Stomach (tissue), 9 donors: ENCODE data around the gene ZNFX1. TPM values are rescaled to one million over a fixed set of nuclear protein-coding genes. Genes with fewer than 3 reads are reported as not detected.

Source experiments
- DNase-seq, 2 donors: peaks; one replicate each; pipeline versions ENCODE4 v3.0.0 to v3.0.0-alpha.2; 2013 to 2019
- H3K27ac ChIP-seq, 5 donors: fragments of 200-600 bp in 4 of 5; sonication (generic) in 4 of 5; one replicate each; pipeline ENCODE4 v1.5.1; 2013 to 2019; ENCODE audit warnings: mild to moderate bottlenecking in 1 of 5, moderate library complexity in 1 of 5
- H3K27me3 ChIP-seq, 3 donors: fragments of 200-600 bp; sonication (generic); one replicate each; pipeline ENCODE4 v1.5.1; 2017 to 2019; ENCODE audit warnings: mixed run types in 1 of 3
- H3K36me3 ChIP-seq, 4 donors: fragments of 200-600 bp; sonication (generic); 1 replicate in 3 of 4; 2 replicates in 1 of 4; pipeline ENCODE4 v1.5.1; 2016 to 2019
- H3K4me1 ChIP-seq, 4 donors: fragments of 200-600 bp; sonication (generic); one replicate each; pipeline ENCODE4 v1.5.1; 2016 to 2019
- H3K4me3 ChIP-seq, 4 donors: fragments of 200-600 bp; sonication (generic) in 3 of 4; one replicate each; pipeline ENCODE4 v1.5.1; 2016 to 2019; ENCODE audit warnings: mild to moderate bottlenecking in 1 of 4
- H3K9me3 ChIP-seq, 4 donors: fragments of 200-600 bp; sonication (generic); one replicate each; pipeline ENCODE4 v1.5.1; 2016 to 2019
- EP300 ChIP-seq: sonication (generic); formaldehyde crosslinking; IDR thresholded peaks from one replicate; pipeline ENCODE4 v1.6.1; 2017; ENCODE audit warnings: antibody characterized with exemption
- POLR2A ChIP-seq, 4 donors: fragments of 450-650 bp; IDR thresholded peaks; one replicate each; pipeline ENCODE4 v1.6.1; 2016; ENCODE audit warnings: antibody characterized with exemption in 4 of 4, control low read depth in 2 of 4, mild to moderate bottlenecking in 1 of 4, moderate library complexity in 1 of 4
- POLR2AphosphoS5 ChIP-seq, 3 donors: sonication (generic); formaldehyde crosslinking; IDR thresholded peaks; one replicate each; pipeline ENCODE4 v1.6.1; 2016; ENCODE audit warnings: antibody characterized with exemption in 3 of 3
- WGBS, 5 donors: extraction: QIAGEN DNeasy Blood & Tissue Kit in 3 of 5; methylation state at CpG; one replicate each; pipeline versions ENCODE4 v1.1.5 to v1.1.7; 2013 to 2018; 5-methylcytosine and 5-hydroxymethylcytosine counted together
- intact Hi-C: fragments of 100-400 bp; cut with DNase I; formaldehyde crosslinking; loops from one replicate; pipeline ENCODE4 v1.15.1; 2023; ENCODE audit warnings: low total_unique reads
- polyA plus RNA-seq, 3 donors: library from polyadenylated mRNA; stranded (reverse); fragments of 200-250 nt; gene quantifications; one replicate each; pipeline ENCODE4 v1.2.3, GENCODE V29; 2013
- total RNA-seq, 5 donors: library from RNA; depleted of rRNA; stranded (reverse); fragments of >200 nt; gene quantifications; one replicate each; pipeline versions ENCODE4 v1.1.0 to v1.2.3, GENCODE V29; 2014 to 2016
- TF ChIP-seq, protein P1 (sequence below), 7 experiments: fragments of 450-650 bp in 4 of 7; fragments of 200-600 bp in 3 of 7; sonication (generic) in 3 of 7; IDR thresholded peaks; one replicate each; pipeline ENCODE4 v1.5.1; 2016 to 2019; ENCODE audit warnings: antibody characterized with exemption in 7 of 7, control low read depth in 2 of 7, mild to moderate bottlenecking in 1 of 7
- donor health status: healthy with polysubstance abuse.
- donor health status: Bipolar disorder and iron deficiency.
- donor health status: healthy.

ZNFX1 gene
- total and polyA plus RNA-seq, 8 donors, result 5.2 to 29.6 (median 15.9) TPM

DNA sequence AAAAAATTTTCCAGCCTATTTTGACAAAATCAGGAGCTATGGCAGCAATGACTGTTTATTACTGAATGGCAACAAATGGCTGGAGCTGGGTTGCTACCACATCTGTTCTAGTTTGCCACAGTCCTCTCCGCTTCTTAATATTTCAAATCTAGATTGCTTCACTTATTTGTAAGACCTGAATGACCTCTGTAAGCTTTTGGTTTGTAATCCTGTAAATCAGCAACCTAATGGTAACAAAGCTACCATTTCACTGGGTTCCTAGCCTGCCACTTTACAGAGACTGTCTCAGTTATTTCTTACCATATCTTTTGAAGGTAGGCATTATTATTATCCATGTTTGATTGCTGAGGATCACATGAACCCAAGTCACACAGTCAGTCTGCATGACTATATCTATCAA, 15.4 kb downstream of the ZNFX1 start:
- H3K36me3 ChIP-seq, result peaks cover 61 to 99% (median 88%) of the 10 kb centered on the region in 4 donors
- no peaks in the 10 kb centered on the region for H3K27me3 ChIP-seq
- intact Hi-C loops, result no loop called here
- H3K4me1 ChIP-seq, result peaks cover 0 to 30% (median 14%) of the 10 kb centered on the region in 4 donors
- H3K4me3 ChIP-seq, result no peak overlapping the region
- 0 to 97% (median 93%) methylated on average over 1 of the region's 1 CpG for WGBS, 5 donors
- no peak for TF ChIP-seq POLR2AphosphoS5 (IDR thresholded peaks at IDR 0.05)
- TF ChIP-seq POLR2A (IDR thresholded peaks at IDR 0.05), result no peak
- TF ChIP-seq, protein P1, sequence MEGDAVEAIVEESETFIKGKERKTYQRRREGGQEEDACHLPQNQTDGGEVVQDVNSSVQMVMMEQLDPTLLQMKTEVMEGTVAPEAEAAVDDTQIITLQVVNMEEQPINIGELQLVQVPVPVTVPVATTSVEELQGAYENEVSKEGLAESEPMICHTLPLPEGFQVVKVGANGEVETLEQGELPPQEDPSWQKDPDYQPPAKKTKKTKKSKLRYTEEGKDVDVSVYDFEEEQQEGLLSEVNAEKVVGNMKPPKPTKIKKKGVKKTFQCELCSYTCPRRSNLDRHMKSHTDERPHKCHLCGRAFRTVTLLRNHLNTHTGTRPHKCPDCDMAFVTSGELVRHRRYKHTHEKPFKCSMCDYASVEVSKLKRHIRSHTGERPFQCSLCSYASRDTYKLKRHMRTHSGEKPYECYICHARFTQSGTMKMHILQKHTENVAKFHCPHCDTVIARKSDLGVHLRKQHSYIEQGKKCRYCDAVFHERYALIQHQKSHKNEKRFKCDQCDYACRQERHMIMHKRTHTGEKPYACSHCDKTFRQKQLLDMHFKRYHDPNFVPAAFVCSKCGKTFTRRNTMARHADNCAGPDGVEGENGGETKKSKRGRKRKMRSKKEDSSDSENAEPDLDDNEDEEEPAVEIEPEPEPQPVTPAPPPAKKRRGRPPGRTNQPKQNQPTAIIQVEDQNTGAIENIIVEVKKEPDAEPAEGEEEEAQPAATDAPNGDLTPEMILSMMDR (IDR thresholded peaks at IDR 0.05), result no peak
- TF ChIP-seq EP300, result no peak
- H3K9me3 ChIP-seq, result no peaks in the 10 kb centered on the region
- DNase-seq, result no peak
- H3K27ac ChIP-seq, result no peak overlapping the region

- Histone ChIP-seq H3K4me3 (no peak overlapping the region), H3K9me3 (no peaks in the 10 kb centered on the region), H3K27ac (no peak overlapping the region), H3K4me1 (peaks cover 0 to 17% (median 5%) of the 10 kb centered on the region in 4 donors), H3K27me3 (no peaks in the 10 kb centered on the region), H3K36me3 (peaks cover 73 to 100% (median 99%) of the 10 kb centered on the region in 4 donors)
- intact Hi-C loops, result no loop called here
- WGBS, 5 donors, result 93 to 97% (median 96%) methylated on average over 3 of the region's 3 CpGs
- TF ChIP-seq EP300 (no peak), POLR2AphosphoS5 (IDR thresholded peaks at IDR 0.05) (no peak), POLR2A (IDR thresholded peaks at IDR 0.05) (no peak)
- TF ChIP-seq, protein P1 (IDR thresholded peaks at IDR 0.05), result no peak
- no peak for DNase-seq
These were observed 16.7 kb downstream of the ZNFX1 start for GRCh38 chr20:49261173-49261572.

DNA sequence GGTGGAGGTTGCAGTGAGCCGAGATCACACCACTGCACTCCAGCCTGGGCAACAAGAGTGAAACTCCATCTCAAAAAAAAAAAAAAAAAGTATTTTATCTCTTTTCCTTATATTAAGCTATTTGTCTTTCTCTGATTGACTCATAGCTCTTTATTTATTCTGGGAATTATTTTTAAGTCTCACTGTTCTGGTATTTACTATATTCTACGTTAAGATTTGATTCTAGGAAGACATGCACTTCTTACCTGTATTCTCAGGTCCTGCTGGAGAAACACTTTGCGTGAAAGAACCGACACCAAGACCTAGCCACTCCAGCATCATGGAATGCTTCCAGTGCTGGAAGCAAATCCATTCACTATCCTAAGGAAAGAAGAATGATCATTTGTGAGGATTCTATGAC, 17.6 kb downstream of the ZNFX1 start:
- Histone ChIP-seq H3K27ac (no peak overlapping the region), H3K9me3 (no peaks in the 10 kb centered on the region), H3K36me3 (peaks cover 75 to 100% (median 100%) of the 10 kb centered on the region in 4 donors), H3K27me3 (no peaks in the 10 kb centered on the region), H3K4me1 (peaks cover 0 to 8% (median 0%) of the 10 kb centered on the region in 4 donors), H3K4me3 (no peak overlapping the region)
- WGBS, 5 donors, result 49 to 73% (median 60%) methylated on average over 4 of the region's 4 CpGs
- TF ChIP-seq POLR2A (IDR thresholded peaks at IDR 0.05) (no peak), EP300 (no peak), POLR2AphosphoS5 (IDR thresholded peaks at IDR 0.05) (no peak)
- TF ChIP-seq, protein P1 (IDR thresholded peaks at IDR 0.05), result no peak
- DNase-seq, result no peak
- intact Hi-C loops, result no loop called here

DNA sequence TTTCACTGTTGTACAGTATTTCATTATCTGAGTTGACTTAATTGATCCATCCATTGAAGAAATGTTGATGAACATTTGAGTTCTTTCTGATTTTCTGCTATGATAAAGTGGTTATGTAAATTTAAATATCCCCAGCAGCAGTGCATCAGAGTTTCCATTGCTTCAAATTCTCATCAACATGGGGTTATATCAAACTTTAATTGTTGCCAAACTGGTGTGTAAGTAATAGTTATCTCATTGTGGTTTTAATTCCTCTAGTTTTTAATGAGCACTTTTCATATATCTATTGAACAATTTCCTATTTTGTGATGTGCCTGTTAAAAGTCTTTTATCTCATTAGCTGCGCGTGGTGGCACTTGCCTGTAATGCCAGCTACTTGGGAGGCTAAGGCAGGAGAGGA, 18.1 kb downstream of the ZNFX1 start:
- WGBS, 5 donors, result 68 to 89% (median 85%) methylated on average over 2 of the region's 2 CpGs

More for the DNA sequence above, 18.1 kb downstream of the ZNFX1 start:
- DNase-seq, result no peak
- TF ChIP-seq EP300, result no peak
- no peak for TF ChIP-seq POLR2A (IDR thresholded peaks at IDR 0.05)
- TF ChIP-seq, protein P1 (IDR thresholded peaks at IDR 0.05), result no peak
- no peak for TF ChIP-seq POLR2AphosphoS5 (IDR thresholded peaks at IDR 0.05)
- H3K27me3 ChIP-seq, result no peaks in the 10 kb centered on the region
- no peaks in the 10 kb centered on the region for H3K9me3 ChIP-seq
- peaks cover 72 to 100% (median 100%) of the 10 kb centered on the region in 4 donors for H3K36me3 ChIP-seq
- no peak overlapping the region for H3K27ac ChIP-seq
- H3K4me3 ChIP-seq, result no peak overlapping the region
- intact Hi-C loops, result no loop called here
- peaks cover 0 to 5% (median 0%) of the 10 kb centered on the region in 4 donors for H3K4me1 ChIP-seq
